ENCODE data around the gene TMEM132D. TPM values are rescaled to one million over a fixed set of nuclear protein-coding genes. Genes with fewer than 3 reads are reported as not detected.

Gene TMEM132D
- total RNA-seq, 2 donors from 2014 or later: 4.4 to 14.2 TPM

- no peaks in the 10 kb centered on the region for H3K27me3 ChIP-seq (ENCODE audit: control insufficient read depth, insufficient read depth, low read length, poor library complexity, severe bottlenecking)
Measured at GRCh38 chr12:129826273-129826672, 77.6 kb downstream of the TMEM132D start.

GRCh38 chr12:129825316-129825715 lies 78.5 kb downstream of the TMEM132D start:
- no peaks in the 10 kb centered on the region for H3K27me3 ChIP-seq (ENCODE audit: control insufficient read depth, insufficient read depth, low read length, poor library complexity, severe bottlenecking)
- TF ChIP-seq CTCF (conservative IDR thresholded peaks at IDR 0.05): no peak
- Mint-ChIP-seq H3K27me3 (ENCODE audit: insufficient read depth) (no peaks in the 10 kb centered on the region), H3K36me3 (ENCODE audit: low read depth) (peaks cover 22% of the 10 kb centered on the region), H3K27ac (no peak overlapping the region), H3K4me1 (peaks cover 29% of the 10 kb centered on the region), H3K4me3 (no peak overlapping the region), H3K9me3 (peaks cover 12% of the 10 kb centered on the region)
- H3K9me3 ChIP-seq (ENCODE audit: control insufficient read depth, low read length): no peaks in the 10 kb centered on the region
- H3K4me3 ChIP-seq (ENCODE audit: low read length): no peak overlapping the region
- no peaks in the 10 kb centered on the region for H3K4me1 ChIP-seq (ENCODE audit: control insufficient read depth, insufficient read depth, low read length)
- H3K9ac ChIP-seq (ENCODE audit: extremely low read depth, low read length, poor library complexity, severe bottlenecking): no peak overlapping the region
- no peak overlapping the region for H3K27ac ChIP-seq (ENCODE audit: low read depth, low read length)
- DNase-seq: no peak
- H3K36me3 ChIP-seq (ENCODE audit: control insufficient read depth, insufficient read depth, low read length): no peaks in the 10 kb centered on the region
- WGBS, 2 experiments (ENCODE audit: insufficient coverage in 1 of 2, insufficient read length in 1 of 2): 58 to 74% methylated on average over 5 to 9 of the region's 9 CpGs

More at GRCh38 chr12:129826273-129826672, 77.6 kb downstream of the TMEM132D start:
- no peak for DNase-seq
- no peaks in the 10 kb centered on the region for H3K9me3 ChIP-seq (ENCODE audit: control insufficient read depth, low read length)
- TF ChIP-seq CTCF (conservative IDR thresholded peaks at IDR 0.05): no peak
- 75 to 78% methylated on average over 8 to 10 of the region's 10 CpGs for WGBS, 2 experiments (ENCODE audit: insufficient coverage in 1 of 2, insufficient read length in 1 of 2)
- peaks cover 22% of the 10 kb centered on the region for H3K36me3 Mint-ChIP-seq (ENCODE audit: low read depth)
- no peaks in the 10 kb centered on the region for H3K27me3 Mint-ChIP-seq (ENCODE audit: insufficient read depth)
- H3K4me3 Mint-ChIP-seq: no peak overlapping the region
- H3K9me3 Mint-ChIP-seq: peaks cover 12% of the 10 kb centered on the region
- no peak overlapping the region for H3K9ac ChIP-seq (ENCODE audit: extremely low read depth, low read length, poor library complexity, severe bottlenecking)
- H3K27ac Mint-ChIP-seq: peak overlapping the region; percentile 67
- no peaks in the 10 kb centered on the region for H3K36me3 ChIP-seq (ENCODE audit: control insufficient read depth, insufficient read depth, low read length)
- no peak overlapping the region for H3K27ac ChIP-seq (ENCODE audit: low read depth, low read length)
- H3K4me1 Mint-ChIP-seq: peaks cover 38% of the 10 kb centered on the region
- peaks cover 6% of the 10 kb centered on the region for H3K4me1 ChIP-seq (ENCODE audit: control insufficient read depth, insufficient read depth, low read length)
- no peak overlapping the region for H3K4me3 ChIP-seq (ENCODE audit: low read length)

GRCh38 chr12:129821964-129822363 lies 81.9 kb downstream of the TMEM132D start:
- Histone ChIP-seq H3K4me3 (ENCODE audit: low read length) (no peak overlapping the region), H3K4me1 (ENCODE audit: control insufficient read depth, insufficient read depth, low read length) (no peaks in the 10 kb centered on the region), H3K27ac (ENCODE audit: low read depth, low read length) (no peak overlapping the region), H3K9ac (ENCODE audit: extremely low read depth, low read length, poor library complexity, severe bottlenecking) (no peak overlapping the region), H3K36me3 (ENCODE audit: control insufficient read depth, insufficient read depth, low read length) (no peaks in the 10 kb centered on the region), H3K27me3 (ENCODE audit: control insufficient read depth, insufficient read depth, low read length, poor library complexity, severe bottlenecking) (no peaks in the 10 kb centered on the region), H3K9me3 (ENCODE audit: control insufficient read depth, low read length) (no peaks in the 10 kb centered on the region)
- peaks cover 12% of the 10 kb centered on the region for H3K4me1 Mint-ChIP-seq
- TF ChIP-seq CTCF (conservative IDR thresholded peaks at IDR 0.05): no peak
- peaks cover 4% of the 10 kb centered on the region for H3K9me3 Mint-ChIP-seq
- peaks cover 16% of the 10 kb centered on the region for H3K36me3 Mint-ChIP-seq (ENCODE audit: low read depth)
- H3K27ac Mint-ChIP-seq: no peak overlapping the region
- 88 to 94% methylated on average over 4 to 5 of the region's 5 CpGs for WGBS, 2 experiments (ENCODE audit: insufficient coverage in 1 of 2, insufficient read length in 1 of 2)
- no peak for DNase-seq
- no peaks in the 10 kb centered on the region for H3K27me3 Mint-ChIP-seq (ENCODE audit: insufficient read depth)
- H3K4me3 Mint-ChIP-seq: no peak overlapping the region
